Effector CD8-positive, alpha-beta T cell (primary cell): ENCODE data around the gene EPB41L4B.
"Not testable (repeated sequence)": the region's sequence is repeated elsewhere in the genome, so short reads cannot be mapped to it uniquely, and the experiment has no call there.

Experiments
- DNase-seq: peaks from one replicate; lab custom pipeline; 2025; lab: John Stamatoyannopoulos, UW

Gene EPB41L4B

GRCh38 chr9:109297899-109298298, 23.0 kb downstream of the EPB41L4B start:
- no peak for DNase-seq

- no peak for DNase-seq
These were observed 25.4 kb downstream of the EPB41L4B start for GRCh38 chr9:109295221-109296130.

- no peak for DNase-seq
These were observed 30.5 kb downstream of the EPB41L4B start for GRCh38 chr9:109290385-109290784.

GRCh38 chr9:109289931-109290330, 30.9 kb downstream of the EPB41L4B start:
- no peak for DNase-seq

- DNase-seq = no peak
These were observed 31.7 kb downstream of the EPB41L4B start for GRCh38 chr9:109289186-109289585.

GRCh38 chr9:109286981-109287380, 33.9 kb downstream of the EPB41L4B start:
- no peak for DNase-seq

- no peak for DNase-seq
These were observed 34.3 kb downstream of the EPB41L4B start for GRCh38 chr9:109286571-109286977.

- DNase-seq = not testable (repeated sequence)
These were observed 37.2 kb downstream of the EPB41L4B start for GRCh38 chr9:109283672-109284071.

GRCh38 chr9:109283012-109283411, 37.8 kb downstream of the EPB41L4B start:
- no peak for DNase-seq

GRCh38 chr9:109282302-109282701, 38.6 kb downstream of the EPB41L4B start:
- DNase-seq = no peak

- no peak for DNase-seq
These were observed 39.3 kb downstream of the EPB41L4B start for GRCh38 chr9:109281518-109281917.

- DNase-seq = no peak
These were observed 42.0 kb downstream of the EPB41L4B start for GRCh38 chr9:109278848-109279247.

- DNase-seq = no peak
These were observed 42.6 kb downstream of the EPB41L4B start for GRCh38 chr9:109278216-109278615.

GRCh38 chr9:109277451-109277850, 43.4 kb downstream of the EPB41L4B start:
- DNase-seq = no peak

- no peak for DNase-seq
These were observed 44.1 kb downstream of the EPB41L4B start for GRCh38 chr9:109276469-109277440.

GRCh38 chr9:109274884-109275730, 45.8 kb downstream of the EPB41L4B start:
- DNase-seq = no peak

GRCh38 chr9:109273869-109274268, 47.0 kb downstream of the EPB41L4B start:
- DNase-seq = no peak

- DNase-seq = no peak
These were observed 48.1 kb downstream of the EPB41L4B start for GRCh38 chr9:109272745-109273144.

- DNase-seq = no peak
These were observed 48.8 kb downstream of the EPB41L4B start for GRCh38 chr9:109272045-109272444.

GRCh38 chr9:109270971-109271925, 49.6 kb downstream of the EPB41L4B start:
- no peak for DNase-seq
